ENCODE data around the gene CACNB4.
A peak's percentile ranks its signal among the peaks of the same experiment; 100 is the strongest.
"Not testable (repeated sequence)": the region's sequence is repeated elsewhere in the genome, so short reads cannot be mapped to it uniquely, and the experiment has no call there.

Gene CACNB4

DNA sequence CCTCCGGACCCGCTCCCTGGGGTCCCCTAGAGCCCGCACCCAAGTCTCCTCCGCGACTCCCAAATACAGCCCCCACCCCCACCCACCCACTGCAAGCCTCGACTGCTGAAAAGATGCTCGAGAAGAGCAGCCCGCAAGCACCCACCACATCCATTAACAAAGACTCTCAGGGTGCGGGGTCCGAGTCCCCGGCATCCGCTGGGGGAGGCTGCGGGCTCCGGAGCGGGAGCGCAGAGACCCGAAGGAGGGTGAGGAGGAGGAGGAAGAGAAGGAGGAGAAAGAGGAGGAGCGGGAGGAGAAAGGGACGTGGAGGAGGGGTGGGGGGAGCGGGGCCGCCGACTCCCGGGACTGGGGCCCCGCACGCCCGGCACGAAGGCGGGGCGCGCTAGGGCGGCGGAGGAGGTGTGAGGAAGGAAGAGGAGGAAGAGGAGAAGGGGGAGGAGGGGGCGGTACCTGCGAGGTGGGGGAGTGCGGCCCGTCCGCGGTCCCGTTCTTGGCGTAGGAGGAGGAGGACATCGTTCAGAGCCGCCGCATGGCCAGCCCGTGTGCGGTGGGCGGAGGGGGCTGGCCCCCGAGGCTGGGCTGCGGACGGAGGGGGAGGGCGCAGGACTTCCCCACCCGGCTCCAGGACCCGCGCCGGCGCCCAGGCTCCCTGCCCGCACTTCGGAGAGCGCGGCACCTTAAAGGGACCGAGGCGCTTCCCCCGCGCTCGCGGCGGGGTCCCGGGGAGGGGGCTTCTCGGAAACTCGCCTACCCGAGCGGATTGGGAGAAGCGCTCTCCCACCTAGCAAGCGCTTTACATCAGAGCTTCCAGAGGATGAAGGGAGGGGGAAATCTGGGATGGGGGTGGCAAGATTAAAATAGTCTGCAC lies at the start of gene CACNB4:
Gene CACNB4, minus strand, starts transcription at position 549 of the 871 bp plus-strand sequence.
- no peak for DNase-seq

DNA sequence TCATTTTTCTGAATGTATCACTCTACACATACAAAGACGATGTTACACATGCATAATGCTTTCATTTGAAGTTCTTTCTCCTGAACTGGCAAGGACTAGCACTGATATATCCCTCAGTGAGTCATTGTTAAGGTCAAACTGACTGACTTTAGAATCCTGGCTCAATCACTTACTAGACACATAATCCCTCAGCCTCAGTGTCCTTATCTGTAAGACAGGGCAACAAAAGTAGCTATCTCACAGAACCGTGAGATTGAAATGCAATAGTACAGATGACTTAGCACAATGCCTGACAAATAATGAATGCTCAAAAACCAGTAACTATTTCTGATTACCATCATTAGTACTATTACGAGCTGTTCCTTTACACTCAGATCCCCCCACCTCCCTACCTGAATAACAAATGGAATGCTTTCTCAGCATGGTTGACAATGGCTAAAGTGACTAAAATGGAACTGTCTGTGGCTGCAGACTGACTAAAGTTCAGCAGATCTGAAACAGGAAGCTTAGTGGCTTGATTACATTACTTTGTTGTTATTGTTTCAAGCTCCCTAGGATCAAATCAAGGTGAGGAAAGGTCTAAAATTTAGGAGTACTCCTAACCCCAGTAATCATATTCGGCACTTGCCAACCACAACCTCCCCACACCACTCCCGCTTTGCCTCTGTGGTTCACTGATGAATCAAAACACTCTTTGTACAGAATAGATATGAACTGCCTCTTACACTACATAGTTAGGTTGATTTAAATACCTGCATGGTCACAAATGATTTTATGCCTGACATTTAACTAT lies 35.8 kb upstream of the CACNB4 start:
- no peak for DNase-seq

DNA sequence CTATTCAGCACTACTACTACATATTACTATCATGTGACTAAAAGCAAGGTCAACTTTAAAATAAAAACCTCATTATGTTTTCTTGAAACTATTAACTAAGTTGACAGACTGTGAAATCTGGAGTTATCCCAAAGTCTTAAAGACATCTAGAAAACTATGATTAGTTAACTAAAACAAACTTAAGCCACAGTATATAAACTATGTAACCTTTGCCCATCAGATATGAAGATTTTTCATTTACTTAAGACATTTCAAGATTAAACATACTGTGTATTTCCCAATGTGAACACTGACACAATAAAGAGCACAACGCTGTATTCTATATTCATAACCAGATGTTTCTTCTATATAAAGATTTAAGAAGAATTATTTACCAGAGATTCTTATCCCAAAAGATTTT lies 33.5 kb upstream of the CACNB4 start:
- DNase-seq = no peak

DNA sequence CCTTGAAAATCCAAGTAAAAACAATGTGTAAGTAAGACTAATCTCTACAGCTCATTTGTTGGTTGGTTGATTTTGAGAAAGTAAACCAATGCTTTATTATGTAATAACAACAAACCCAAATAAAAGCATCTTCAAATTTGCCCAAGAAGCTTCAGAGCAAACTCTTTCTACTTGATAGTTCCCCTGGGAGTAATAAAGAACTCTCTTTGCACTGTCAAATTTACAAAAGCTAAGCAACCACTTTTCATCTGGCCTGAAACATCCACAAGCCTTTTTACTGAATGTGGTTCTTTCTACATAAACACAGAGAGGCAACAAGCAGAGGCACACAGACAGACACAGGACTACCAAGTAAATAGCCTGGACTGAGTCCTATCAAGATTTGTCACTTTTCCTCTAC lies 28.8 kb upstream of the CACNB4 start:
- DNase-seq = no peak

DNA sequence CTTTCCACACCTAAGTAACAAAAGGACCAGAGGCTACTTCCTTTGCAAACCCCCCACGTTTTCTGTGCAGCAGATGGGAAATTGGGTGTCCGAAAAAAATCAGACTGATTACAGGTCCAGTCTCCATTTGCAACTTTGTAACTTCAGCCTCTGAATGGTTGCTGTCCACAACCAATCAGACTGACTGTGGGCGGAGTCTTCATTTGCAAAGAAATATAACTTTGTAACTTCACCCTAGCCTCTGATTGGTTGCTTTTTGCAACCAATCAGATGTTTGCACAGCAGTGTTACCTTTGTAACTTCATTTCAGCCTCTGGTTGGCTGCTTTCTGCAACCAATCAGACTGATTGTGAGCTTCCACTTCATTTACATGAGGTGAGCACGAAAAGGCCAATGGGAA lies 27.8 kb upstream of the CACNB4 start:
- DNase-seq = no peak

DNA sequence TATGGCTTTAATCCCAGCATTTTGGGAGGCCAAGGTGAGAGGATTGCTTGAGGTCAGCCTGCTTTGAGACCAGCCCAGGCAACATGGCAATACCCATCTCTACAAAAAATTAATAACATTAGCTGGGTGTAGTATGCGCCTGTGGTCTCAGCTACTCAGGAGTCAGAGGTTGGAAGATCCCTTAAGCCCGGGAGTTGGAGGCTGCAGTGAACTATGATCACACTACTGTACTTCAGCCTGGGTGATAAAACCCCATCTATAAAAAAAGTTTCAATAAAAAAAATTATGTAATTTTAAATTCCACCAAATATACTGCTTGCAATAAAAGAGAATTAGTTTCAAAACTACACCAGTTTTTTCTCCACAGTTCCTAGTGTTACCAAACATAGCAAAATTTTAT lies 23.3 kb upstream of the CACNB4 start:
- DNase-seq = no peak

DNA sequence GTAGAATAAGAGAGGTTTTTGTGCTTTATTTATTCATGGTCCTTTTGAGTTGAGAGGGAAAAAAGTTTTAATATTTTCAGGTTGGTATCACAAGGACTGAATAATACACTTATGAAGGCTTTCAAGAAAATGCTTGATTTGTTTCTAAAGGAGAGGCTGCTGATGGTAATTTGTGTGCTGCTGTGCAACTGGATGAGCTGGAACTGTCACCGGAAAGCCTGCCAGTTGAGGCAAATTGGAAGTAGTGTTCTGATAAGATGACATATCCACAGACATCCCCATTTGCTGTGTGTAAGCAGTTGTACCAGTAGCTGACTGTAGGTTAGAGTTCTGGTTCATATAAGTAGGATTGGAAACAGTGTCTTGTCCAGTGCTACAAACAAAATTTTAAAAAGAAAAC lies 21.6 kb upstream of the CACNB4 start:
- DNase-seq = no peak

DNA sequence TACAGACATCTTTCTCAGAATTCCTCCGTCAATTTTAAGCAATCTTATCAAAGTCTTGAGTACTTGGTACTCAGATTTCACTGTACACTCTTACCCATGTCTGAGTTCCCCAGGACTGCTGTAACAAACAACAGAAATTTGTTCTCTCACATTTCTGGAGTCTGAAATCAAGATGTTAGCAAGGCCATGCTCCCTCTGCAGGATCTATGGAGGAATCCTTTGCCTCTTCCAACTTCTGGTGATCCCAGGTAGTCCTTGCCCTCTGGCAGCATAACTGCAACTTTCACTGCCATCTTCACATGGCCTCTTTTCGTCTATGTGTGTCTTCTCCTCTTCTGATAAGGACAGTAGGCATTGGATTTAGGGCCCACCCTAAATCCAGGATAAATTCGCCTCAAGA lies 17.1 kb upstream of the CACNB4 start:
- DNase-seq = no peak

DNA sequence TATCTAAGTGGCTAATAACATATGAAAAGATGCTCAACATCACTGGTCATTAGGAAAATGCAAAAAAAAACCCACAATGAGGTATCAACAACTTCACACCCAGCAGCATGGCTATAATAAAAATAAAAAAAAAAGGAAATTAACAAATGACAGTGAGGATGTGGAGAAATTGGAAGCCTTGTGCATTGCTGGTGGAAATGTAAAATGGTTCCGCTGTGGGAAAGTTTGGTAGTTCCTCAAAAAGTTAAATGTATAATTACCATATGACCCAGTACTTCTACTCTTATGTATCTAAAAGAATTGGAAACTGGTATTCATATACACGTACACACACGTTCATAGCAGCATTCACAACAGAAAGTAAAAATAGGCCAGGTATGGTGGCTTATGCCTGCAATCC lies 15.5 kb upstream of the CACNB4 start:
- DNase-seq = no peak

DNA sequence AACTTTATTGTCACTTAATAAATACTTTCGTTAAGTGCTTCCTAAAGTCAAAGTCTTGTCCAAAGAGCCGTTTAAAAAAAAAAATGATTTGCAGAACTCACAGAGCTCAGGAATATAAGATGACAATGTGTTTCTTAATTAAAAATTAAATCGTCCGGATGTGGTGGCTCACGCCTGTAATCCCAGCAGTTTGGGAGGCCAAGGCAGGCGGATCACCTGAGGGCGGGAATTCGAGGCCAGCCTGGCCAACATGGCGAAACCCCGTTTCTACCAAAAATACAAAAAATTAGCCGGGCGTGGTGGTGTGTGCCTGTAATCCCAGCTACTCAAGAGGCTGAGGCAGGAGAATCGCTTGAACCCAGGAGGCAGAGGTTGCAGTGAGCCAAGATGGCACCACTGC lies 8.3 kb upstream of the CACNB4 start:
- DNase-seq = not testable (repeated sequence)

DNA sequence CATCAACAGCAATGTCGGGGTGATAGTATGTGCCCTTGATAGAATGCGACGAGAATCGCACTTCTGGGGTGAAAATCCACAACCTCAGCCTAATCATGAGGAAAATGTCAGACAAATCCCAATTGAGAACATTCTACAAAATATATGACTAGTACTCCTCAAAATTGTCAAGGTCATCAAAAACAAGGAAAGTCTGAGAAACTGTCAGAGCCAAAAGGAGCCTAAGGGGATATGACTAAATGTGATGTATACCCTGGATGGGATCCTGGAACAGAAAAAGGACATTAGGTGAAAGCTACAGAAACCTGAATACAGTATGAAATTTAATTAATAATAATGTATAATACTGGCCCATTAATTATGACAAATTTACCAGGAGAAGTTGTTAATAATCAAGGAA lies 7.6 kb upstream of the CACNB4 start:
- no peak for DNase-seq

DNA sequence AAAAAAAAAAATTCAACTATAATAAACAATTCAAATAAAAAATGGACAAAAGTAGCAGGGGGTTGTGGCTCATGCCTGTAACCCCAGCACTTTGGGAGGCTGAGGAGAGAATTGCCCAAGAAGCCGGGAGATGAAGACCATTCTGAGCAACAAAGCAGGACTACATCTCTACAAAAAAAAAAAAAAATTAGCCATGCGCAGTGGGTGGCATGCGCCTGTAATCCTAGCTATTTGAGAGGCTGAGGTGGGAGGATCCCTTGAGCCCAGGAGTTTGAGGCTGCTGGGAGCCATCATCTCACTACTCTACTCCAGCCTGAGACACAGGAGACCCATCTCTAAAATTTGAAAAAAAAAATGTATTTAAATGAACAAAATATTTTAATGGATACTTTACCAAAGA lies 4.4 kb upstream of the CACNB4 start:
- no peak for DNase-seq

DNA sequence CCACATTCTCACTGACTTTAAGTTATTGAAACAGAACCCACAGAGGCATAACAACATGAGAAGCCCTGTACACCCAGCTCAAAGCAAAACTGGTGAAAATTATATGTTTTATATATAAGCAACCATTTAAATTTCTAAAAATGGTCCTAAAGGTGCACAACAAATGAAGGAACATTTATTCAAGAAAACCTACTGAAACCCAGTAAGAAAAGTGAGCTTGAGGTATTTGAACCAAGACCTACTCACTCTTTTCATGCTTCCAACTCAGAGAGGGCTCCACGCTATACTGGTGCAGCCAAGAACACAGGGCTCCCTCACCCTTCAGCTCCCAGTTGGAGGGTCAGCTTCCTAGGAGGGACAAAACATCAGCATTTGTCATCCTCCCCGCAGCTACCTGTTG lies 2.1 kb upstream of the CACNB4 start:
- DNase-seq = no peak

DNA sequence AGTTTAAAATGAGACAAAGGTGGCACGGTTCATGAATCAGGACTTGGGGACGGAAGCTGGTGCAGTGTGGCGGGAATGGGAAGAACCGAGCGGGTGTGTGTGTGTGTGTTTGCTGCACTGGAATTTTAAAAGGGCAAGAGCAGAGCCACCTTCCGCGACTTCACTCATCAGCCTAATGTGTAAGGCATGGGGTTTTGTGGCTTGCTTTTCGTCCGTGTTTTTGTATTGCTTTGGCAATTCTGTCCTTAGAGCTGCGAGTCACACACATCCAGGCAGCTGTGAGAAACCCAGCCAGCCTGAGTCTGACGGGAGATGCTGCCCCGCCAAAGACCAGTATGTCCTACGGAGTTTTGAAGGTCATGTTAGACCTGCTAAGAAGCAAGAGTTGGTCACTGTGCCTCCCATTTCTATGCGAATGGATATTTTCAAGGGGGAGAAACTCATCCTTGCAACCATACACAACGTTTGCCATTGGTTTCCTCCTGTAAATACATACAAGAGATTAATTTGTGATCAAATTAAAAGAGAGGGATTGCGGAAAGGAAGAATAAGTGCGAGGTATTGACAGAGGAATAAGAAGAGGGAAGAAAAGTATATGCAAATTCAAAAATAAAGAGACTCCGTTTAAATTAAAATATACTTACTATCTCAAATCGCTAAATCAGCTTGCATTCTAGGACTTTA lies 665 bp upstream of the CACNB4 start:
- DNase-seq = no peak

DNA sequence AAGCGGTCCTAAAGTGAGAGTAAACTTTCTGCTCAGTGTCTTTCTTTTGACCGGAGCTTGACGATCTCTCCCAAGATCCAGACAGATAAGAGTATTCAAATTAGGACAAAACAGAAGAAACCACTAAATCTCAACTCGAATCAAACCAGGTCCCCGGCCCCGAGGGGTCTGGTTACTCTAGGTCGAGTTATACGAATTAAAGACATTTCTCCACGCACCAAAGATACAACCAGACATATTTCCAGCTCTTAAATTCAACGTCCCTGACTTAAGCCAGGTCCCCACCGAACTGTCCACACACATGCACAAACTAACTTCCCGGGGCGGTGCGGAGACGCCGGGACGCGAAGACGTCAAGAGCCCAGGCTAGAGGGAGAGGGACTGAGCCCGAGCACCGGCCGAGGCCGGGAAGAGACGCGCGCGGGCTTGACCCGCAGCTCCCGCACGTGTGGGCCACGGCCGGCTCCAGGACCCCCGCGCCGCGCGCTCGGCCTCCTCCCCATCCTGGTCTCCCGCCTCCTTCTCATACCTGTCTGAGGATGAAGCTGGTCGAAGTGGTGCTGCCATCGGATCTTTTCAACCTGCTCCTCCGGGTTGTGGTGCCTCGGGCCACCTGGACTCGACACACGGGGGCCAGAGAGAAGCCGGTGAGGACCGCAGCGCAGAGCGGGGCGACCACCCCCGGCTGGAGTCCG lies 896 bp downstream of the CACNB4 start:
- no peak for DNase-seq

DNA sequence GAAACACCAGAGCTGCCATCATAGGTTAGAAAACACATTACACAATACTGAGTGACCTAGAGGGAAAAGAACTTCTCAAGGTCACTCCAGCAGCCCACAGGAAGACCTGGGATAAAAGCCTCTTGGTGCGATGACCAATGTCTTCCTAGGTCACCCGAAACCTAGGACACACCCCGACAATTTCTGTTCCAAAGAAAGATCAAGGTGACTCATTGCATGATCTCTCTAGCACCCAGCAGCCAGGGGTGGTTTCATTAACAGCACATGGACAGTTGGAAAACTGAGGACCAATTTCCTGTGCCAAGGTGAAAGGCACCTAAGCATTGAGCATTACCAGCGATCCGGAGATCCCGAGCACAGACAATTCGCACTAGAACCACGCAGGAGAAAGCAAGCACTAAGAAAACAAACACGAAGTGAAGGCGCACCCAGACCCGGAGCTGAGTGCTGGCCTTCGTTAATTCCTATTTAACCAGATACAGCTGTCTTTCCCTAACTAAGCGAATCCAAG lies 1.5 kb downstream of the CACNB4 start:
- no peak for DNase-seq

DNA sequence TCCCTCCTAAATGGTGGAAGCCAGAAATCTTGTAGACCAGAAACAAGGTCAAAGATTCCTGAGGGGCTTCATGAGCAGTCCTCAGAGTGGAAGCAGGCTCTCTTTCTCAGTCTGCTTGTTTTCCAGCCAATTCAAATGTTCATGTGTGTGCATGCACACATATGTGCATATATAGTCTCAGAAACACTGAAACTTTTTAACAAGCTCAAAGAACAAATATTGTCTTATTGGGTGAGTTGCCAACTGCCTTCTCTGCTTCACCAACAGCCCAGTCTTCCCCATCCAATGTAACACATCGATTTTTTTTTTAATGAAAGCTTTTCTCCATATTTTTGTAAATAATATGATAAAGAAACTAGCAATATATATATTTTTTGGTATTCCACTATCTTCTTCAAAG lies 3.7 kb downstream of the CACNB4 start:
- DNase-seq = no peak

DNA sequence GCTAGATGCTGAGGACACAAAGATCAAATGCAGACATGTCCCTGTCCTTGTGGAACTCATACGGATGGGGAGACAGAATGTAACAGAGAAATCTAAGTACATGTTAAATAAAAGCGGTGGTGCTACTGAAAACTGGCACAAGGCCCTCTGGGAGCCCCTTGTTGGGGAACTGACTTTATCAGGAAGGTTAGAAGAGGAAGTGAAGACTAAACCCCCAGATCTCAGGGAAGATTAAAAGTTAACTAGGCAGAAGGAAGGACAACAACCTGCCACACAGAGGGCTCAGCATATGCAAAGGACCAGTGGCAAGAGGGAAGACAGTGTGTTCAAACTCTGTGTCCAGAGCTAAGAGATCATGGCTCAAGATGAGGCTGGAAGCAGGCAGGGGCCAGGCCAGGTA lies 4.8 kb downstream of the CACNB4 start:
- no peak for DNase-seq

DNA sequence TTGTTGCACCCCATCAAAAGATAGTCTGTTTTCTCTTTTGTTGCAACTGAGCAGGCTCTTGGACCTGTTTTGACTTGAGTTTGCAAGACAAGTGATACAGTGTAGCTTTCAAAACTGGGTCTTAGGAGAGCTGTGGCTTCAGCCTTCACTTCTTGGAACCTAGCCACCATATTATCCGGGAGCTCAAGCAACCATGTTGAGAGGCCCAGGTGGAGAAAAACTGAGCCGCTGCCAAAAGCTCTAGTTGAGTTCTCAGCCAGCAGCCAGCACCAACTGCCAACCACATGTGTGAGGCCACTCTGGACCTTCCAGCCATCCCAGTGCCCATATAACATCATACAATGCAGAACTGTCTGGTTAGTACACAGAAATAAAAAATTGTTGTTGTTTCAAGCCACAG lies 5.4 kb downstream of the CACNB4 start:
- peak; percentile 86 for DNase-seq

DNA sequence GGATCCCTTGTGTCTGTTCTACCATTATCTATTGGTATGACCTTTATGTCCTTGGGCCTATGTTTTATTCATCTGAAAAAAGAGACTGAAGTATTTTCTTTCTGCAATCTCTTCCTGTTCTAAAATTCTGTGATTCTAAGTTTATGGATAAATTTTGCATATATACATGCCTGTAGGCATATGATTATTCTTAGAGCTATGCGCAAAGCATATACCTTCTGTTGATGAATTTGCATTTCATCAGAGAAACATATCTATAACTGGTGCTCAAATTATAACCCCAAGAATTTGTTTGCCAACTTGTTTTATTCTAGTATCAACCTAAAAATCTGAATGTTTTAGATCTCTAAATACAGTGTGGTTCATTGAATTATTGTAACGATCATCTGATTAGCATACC lies 6.7 kb downstream of the CACNB4 start:
- no peak for DNase-seq

DNA sequence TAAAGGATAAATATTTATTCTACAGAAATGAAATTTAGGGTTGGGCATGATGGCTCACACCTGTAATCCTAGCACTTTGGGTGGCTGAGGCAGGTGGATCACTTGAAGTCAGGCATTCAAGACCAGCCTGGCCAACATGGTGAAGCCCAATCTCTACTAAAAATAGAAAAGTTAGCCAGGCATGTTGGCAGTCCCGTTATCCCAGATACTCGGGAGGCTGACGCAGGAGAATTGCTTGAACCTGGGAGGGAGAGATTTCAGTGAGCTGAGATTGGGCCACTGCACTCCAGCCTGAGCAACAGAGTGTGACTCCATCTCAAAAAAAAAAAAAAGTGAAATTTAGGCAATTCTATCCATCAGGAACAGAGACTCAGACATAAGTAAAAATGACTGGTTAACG lies 8.1 kb downstream of the CACNB4 start:
- DNase-seq = not testable (repeated sequence)

DNA sequence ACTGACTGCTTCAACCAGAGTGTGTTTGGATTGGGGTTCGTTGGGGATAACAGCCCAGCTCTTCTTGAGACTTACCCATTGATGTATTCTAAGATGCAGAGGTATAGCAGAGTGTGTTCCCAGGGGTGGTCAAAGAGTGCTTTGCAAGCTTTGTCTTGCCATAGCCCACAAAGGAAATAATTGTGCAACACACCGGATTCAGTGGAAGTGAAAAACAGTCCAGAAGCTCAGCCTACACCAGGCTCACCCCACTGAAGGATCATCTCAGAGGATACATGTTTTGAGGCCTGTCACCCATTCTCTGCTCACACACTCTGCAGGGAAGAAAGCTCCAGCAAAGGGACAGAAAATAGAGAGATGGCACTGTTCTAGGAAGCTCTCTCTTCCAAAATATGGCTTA lies 9.6 kb downstream of the CACNB4 start:
- DNase-seq = no peak

DNA sequence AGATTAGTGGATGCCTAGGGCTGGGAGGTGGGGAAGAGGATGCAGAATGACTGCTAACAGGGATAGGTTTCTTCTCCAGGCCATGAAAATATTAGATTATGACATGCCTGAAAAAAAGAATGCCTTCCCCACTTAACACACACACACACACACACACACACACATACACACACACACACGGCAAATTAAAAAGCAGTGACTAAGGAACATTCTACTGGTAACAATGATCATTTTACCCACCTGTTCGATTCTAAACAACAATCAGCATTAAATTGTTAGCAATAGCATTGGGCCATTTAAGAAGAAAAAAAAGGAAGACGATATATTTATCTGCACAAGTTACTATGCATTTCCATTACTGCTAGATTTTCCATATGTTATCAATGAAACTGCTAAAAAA lies 10.8 kb downstream of the CACNB4 start:
- DNase-seq = no peak

Measured in NCI-H1105 (cell line).